NCI-H460 (cell line): ENCODE results near the gene CYP2B6. TPM values are rescaled to one million over a fixed set of nuclear protein-coding genes. Genes with fewer than 3 reads are reported as not detected.
"Not testable (repeated sequence)": the region's sequence is repeated elsewhere in the genome, so short reads cannot be mapped to it uniquely, and the experiment has no call there.

Experiments
- DNase-seq: peaks from one replicate; pipeline ENCODE4 v3.0.0-alpha.2; 2016; ENCODE audit warnings: low read depth; ENCODE audit errors: extremely low read depth
- polyA plus RNA-seq: library from polyadenylated mRNA; depleted of rRNA; stranded (reverse); fragments of >200 nt; gene quantifications from 2 replicates; pipeline ENCODE4 v1.2.3, GENCODE V29; 2014; cell fraction: nucleus; rRNA removed
- total RNA-seq: library from RNA; depleted of rRNA; stranded (reverse); fragments of >200 nt; shearing (Covaris generic); gene quantifications from 2 replicates; pipeline ENCODE4 v1.2.3, GENCODE V29; 2014; rRNA removed

The CYP2B6 gene
- total RNA-seq: not detected in 2 replicates
- not detected in 2 replicates for polyA plus RNA-seq

DNA sequence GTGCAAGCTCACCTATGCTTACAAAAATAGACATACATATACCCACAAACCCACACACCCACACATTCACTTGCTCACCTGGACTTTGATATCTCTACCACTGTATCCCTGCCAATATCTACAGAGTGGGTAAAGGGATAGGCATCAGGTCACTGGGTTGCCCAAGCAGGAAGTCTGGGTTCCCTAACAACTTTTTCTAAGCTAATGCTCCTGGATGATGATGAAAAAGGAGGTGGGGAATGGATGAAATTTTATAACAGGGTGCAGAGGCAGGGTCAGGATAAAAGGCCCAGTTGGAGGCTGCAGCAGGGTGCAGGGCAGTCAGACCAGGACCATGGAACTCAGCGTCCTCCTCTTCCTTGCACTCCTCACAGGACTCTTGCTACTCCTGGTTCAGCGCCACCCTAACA, at the start of gene CYP2B6:
TSS of gene CYP2B6 (plus strand) at position 311 of the 410 bp plus-strand sequence. CDS start at position 335, 24 bp downstream.
- DNase-seq: no peak

DNA sequence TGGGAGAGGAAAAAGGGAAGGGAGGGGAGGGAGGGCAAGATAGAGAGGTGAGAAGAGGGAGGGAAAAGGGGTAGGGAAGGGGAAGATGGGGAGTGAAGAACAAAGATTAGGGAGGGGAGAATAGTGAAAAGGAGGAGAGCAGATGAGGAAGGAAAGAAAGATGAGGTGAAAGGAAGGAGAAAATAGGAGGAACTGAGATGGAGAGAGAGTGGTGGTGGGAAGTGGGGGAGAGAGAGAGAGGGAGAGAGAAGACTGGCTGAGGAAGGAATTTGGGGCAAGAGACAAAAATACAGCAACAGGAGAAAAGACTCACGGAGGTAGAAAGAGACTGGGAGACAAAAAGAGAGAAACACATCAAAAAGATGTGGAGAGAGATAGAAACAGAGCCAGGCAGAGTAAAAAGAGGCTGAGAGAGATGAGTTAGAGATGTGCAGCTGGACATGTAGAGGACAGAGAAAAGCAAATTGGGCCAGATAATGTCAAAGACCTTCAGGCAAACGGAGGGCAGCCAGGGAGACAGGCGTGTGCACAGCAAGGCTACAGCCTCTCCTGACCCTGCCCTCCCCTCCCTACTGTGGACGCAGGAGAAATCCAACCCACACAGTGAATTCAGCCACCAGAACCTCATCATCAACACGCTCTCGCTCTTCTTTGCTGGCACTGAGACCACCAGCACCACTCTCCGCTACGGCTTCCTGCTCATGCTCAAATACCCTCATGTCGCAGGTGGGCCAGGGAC, 49.4 kb upstream of the CYP2B6 start:
- no peak for DNase-seq

DNA sequence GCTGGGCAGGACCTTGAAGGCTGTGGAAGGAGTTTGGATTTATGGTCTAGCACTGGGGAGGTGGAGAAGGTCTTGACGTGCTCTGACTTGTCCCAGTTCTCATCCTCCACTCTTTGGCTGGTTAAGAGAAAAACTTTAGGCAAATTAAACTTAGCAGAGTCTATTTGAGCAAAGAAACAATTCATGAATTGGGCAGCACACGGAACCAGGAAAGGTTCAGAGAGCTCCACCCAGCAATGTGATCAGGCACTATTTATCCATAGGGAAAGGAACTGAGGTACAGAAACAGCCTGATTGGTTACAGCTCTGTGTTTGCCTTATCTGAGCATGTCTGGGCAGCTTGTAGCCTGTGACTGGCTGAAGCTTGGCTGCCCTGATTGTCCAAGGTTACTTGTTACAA, 45.4 kb upstream of the CYP2B6 start:
- DNase-seq: no peak

DNA sequence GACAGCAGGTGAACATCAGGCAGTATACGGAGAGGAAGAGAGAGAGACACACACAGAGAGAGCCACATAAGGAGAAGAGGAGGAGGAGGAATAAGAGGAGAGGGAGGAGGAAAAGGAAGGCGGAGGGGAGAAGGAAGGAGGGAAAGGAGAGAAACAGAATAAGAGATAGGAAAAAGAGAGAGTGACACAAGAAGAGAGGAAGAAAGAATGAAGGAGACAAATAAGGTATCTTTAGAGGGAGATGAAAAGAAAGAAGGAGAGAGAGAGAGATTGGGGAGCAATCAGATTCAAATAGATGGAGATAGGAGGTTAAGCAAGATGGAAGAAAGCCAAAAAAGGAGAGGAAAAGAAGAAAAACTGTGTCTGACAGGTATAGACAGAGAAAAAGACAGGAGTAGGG, 44.0 kb upstream of the CYP2B6 start:
- DNase-seq: no peak

DNA sequence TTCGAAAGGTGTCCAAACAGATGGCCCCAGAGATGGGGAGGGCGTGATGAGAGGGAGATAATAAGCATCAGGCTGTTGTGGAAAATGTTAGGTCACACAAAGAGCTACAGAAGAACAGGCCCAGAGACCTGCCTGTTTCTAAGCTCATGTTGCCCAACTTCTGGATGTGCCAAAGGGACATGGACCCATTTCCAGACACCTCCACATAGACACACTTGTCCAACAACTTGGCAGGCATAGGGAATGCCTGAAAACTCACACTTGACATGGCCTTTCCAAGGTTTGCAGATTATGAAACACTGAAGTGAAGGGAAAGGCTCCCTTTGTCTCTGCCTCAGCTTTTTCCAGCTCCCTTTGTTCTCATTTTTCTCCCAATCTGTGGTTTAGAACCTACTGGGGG, 43.5 kb upstream of the CYP2B6 start:
- DNase-seq: no peak

DNA sequence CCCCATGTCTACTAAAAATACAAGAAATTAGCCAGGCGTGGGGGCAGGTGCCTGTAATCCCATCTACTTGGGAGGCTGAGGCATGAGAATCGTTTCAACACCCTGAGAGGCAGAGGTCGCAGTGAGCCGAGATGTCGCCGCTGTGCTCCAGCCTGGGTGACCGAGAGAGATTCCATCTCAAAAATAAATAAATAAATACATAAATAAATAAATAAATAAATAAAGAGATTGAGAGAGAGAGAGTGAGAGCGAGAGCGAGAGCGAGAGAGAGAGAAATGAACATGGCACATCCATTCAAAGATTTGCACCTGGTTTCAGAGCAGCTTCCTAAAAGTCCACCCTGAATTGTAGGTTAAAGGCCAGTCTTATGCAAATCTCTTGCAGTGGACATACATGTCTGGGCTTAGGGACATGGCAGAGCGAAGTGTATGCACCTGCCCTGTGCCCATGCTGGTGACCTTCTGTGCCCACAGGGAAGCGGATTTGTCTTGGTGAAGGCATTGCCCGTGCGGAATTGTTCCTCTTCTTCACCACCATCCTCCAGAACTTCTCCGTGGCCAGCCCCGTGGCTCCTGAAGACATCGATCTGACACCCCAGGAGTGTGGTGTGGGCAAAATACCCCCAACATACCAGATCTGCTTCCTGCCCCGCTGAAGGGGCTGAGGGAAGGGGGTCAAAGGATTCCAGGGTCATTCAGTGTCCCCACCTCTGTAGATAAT, 42.3 kb upstream of the CYP2B6 start:
- no peak for DNase-seq

DNA sequence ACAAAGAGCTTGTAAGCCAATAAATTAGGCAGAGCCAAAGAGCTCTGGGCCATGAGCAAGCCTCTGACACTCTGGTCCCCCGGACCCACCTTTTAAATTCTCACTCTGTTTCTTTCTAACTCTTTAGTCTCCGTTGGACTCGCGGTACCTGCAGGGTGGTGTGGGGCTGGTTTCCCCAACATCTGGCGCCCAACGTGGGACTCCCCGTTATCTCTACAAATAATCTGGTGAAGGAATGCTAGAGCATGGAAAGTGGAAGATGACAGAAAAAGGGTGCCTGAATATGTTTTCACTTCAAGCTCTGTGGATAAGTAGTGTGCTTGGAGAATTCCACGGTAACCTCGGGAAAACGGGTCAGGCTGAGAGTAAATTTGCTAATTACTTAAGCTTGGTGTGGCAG, 36.5 kb upstream of the CYP2B6 start:
- DNase-seq: no peak

DNA sequence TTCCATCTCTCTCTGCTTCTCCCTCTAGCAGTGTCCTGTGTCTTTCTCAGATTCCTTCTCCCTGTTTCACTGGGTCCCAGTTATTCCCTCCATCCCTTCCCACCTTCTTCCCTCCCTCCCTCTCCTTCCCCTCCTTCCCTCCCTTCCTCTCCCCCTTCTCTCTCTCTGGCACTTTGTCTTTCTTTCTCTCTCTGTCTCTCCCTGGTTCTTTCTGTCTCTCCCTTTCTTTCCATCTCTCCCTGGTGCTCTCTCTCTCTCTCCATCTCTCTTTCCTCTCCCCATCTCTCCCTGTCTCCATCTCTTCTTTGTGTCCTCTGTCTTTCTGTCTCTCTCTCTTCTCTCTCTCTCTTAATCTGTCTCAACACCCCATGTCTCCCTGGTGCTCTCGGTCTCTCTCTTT, 31.7 kb upstream of the CYP2B6 start:
- no peak for DNase-seq

DNA sequence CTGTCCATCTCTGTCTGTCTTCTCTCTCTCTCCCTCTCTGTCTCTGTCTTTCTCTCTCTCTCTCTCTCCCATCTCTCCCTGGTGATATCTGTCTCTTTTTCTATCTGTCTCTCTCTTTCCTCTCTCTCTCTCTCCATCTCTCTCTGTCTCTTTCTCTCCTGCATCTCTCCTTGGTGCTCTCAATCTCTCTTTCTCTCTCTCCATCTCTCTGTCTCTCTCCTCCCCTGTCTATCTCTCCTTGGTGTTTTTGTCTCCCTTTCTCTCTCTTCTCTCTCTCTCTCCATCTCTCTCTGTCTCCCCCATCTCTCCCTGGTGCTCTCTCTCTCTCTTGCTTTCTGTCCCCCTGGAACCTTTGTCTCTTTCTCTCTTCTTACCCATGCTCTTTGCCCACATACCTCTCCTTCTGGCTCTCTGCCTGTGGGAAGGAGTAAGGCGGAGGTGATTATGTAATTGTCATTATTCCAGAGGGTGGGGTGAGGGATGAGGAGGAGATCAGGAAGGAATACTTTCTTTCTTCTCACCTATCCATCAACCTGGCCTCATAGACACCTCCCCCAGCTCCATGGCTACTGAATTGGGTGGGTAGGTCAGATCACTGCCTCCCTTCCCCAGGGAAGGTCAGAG, 30.9 kb upstream of the CYP2B6 start:
- DNase-seq: no peak

DNA sequence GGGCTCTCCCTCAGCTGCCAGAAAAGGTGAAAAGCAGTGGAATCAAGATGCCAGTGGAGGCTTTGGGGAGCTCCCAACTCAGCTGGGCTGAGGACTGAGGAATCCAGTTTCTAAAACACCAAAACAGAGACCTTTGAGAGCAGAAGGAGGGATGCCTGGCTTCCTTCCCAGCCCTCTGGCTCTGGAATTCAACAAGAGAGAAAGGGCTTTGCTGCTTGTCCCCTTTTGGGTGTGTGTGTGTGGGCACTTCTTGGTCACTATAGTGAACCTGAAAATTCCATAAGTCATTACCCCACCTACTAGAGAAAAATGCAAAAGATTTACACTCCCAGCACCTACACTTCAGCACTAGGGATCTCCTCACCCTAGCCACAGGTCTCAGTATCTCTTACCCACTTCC, 30.3 kb upstream of the CYP2B6 start:
- DNase-seq: no peak

DNA sequence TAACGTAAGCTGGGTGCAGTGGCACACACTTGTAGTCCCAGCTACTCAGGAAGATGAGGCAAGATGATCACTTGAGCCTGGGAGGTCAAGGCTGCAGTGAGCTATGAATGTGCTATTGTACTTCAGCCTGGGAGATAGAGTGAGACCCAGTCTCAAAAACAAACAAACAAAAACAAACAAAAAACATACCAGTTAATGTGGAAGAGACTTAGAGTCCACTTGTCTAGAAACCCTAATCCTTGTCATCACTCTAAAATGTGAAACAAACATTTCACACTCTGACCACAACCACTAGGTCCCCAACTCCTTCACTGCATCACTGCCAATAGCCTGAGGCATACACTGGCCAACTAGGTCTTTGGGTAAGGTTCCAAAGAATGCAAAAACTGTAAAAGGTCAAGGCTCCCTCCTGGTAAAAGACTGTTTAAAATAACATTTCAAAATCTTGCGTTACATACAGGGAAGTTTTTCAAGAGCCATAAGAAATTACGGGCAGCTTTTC, 28.6 kb upstream of the CYP2B6 start:
- peak; percentile 18 for DNase-seq

DNA sequence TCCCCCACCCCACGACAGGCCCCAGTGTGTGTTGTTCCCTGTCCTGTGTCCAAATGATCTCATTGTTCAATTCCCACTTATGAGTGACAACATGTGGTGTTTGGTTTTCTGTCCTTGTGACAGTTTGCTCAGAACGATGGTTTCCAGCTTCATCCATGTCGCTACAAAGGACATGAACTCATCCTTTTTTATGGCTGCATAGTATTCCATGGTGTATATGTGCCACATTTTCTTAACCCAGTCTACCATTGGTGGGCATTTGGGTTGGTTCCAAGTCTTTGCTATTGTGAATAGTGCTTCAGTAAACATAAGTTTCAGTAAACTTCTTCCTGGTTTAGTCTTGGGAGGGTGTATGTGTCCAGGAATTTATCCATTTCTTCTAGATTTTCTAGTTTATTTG, 26.7 kb upstream of the CYP2B6 start:
- not testable (repeated sequence) for DNase-seq

DNA sequence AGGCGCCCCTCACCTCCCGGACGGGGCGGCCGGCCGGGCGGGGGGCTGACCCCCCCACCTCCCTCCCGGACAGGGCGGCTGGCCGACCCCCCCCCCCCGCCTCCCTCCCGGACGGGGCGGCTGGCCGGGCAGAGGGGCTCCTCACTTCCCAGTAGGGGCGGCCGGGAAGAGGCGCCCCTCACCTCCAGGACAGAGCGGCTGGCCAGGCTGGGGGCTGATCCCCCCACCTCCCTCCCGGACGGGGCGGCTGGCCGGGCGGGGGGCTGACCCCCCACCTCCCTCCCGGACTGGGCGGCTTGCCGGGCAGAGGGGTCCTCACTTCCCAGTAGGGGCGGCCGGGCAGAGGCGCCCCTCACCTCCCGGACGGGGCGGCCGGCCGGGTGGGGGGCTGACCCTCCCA, 25.7 kb upstream of the CYP2B6 start:
- not testable (repeated sequence) for DNase-seq

DNA sequence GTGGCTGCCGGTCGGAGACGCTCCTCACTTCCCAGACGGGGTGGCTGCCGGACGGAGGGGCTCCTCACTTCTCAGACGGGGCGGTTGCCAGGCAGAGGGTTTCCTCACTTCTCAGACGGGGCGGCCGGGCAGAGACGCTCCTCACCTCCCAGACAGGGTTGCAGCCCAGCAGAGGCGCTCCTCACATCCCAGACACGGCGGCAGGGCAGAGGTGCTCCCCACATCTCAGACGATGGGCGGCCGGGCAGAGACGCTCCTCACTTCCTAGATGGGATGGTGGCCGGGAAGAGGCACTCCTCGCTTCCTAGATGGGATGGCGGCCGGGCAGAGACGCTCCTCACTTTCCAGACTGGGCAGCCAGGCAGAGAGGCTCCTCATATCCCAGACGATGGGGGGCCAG, 24.5 kb upstream of the CYP2B6 start:
- not testable (repeated sequence) for DNase-seq

DNA sequence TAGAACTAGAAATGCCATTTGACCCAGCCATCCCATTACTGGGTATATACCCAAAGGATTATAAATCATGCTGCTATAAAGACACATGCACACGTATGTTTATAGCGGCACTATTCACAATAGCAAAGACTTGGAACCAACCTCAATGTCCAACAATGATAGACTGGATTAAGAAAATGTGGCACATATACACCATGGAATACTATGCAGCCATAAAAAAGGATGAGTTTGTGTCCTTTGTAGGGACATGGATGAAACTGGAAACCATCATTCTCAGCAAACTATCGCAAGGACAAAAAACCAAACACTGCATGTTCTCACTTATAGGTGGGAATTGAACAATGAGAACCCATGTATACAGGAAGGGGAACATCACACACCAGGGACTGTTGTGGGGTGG, 23.0 kb upstream of the CYP2B6 start:
- DNase-seq: not testable (repeated sequence)

DNA sequence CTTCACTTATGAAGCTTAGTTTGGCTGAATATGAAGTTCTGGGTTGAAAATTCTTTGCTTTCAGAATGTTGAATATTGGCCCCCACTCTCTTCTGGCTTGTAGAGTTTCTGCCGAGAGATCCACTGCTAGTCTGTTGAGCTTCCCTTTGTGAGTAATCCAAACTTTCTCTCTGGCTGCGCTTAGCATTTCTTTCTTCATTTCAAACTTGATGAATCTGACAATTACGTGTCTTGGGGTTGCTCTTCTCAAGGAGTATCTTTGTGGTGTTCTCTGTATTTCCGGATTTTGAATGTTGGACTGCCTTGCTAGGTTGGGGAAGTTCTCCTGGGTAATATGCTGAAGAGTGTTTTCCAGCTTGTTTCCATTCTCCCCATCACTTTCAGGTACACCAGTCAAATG, 21.4 kb upstream of the CYP2B6 start:
- not testable (repeated sequence) for DNase-seq

DNA sequence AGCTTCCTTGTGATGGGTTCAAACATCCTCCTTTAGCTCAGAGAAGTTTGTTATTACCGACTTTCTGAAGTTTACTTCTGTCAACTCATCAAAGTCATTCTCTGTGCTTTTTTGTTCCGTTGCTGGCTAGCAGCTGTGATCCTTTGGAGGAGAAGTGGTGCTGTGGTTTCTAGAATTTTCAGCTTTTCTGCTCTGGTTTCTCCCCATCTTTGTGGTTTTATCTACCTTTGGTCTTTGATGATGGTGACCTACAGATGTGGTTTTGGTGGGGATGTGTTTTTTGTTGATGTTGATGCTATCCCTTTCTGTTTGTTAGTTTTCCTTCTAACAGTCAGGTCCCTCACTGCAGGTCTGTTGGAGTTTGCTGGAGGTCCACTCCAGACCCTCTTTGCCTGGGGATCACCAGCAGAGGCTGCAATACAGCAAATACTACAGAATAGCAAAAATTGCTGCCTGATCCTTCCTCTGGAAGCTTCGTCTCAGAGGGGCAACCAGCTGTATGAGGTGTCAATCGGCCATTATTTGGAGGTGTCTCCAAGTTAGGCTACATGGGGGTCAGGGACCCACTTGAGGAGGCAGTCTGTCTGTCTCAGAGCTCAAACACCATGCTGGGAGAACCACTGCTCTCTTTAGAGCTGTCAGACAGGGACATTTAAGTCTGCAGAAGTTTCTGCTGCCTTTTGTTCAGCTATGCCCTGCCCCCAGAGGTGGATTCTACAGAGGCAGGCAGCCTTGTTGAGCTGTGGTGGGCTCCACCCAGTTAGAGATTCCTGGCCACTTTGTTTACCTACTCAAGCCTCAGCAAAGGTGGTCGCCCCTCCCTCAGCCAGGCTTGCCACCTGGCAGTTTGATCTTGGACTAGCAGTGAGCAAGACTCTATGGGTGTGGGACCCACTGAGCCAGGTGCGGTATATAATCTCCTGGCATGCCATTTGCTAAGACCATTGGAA, 20.4 kb upstream of the CYP2B6 start:
- DNase-seq: not testable (repeated sequence)

DNA sequence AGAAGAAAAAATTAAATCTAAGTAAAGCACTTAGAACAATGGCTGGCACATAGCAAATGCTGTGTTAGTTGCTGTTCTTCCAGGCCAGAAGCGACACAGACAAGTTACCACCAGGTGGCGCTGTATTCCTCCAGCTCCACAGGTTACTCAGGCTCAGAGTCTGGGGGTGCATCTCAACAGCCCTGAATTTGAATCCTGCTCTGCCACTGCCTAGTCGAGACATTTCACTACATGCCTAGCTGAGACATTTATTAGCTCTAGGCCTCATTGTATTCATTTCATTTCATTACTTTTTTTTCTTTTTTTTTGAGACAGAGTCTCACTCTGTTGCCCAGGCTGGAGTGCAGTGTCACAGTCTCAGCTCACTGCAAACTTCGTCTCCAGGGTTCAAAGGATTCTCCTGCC, 16.4 kb upstream of the CYP2B6 start:
- peak; percentile 51 for DNase-seq

DNA sequence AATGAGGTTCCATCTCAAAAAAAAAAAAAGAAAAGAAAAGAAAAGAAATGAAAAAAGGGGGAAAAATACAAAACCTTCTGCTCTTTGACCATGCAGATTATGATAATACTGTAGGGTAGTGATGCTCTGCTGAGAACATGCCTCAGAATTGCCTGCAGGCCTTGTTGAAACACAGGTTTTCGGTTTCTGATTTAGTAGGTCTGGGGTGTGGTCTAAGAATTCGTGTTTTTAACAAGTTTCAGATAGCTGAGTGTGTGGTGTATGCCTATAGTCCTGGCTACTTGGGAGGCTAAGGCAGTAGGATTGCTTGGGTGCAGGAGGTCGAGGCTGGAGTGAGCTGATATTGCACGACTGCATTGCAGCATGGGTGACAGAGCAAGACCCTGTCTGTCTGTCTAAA, 14.9 kb upstream of the CYP2B6 start:
- DNase-seq: no peak

DNA sequence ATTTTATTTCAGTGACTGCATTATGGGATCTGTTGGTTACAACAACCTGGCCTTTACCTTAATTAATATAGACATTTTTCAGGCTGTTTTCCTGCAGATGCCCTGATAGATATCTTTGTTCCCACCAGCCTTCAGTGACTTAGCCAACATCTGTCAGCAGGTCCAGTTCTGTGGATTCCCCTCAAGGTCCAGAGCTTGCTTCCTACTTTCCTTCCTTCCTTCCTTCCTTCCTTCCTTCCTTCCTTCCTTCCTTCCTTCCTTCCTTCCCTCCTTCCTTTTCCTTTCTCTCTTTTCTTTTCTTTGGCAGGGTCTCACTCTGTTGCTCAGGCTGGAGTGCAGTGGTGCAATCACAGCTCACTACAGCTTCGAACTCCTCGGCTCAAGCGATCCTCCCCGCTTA, 14.4 kb upstream of the CYP2B6 start:
- DNase-seq: no peak
